ENCODE data around the gene MYNN.

DNA sequence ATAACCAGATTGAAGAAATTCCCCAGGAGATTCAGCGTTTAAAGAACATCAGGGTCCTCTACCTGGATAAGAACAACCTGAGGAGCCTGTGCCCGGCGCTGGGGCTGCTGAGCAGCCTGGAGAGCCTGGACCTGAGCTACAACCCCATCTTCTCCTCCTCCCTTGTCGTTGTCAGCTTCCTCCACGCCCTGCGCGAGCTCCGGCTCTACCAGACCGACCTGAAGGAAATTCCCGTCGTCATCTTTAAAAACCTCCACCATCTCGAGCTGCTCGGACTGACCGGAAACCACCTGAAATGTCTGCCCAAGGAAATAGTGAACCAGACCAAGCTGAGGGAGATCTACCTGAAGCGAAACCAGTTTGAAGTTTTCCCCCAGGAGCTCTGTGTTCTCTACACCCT is 48.9 kb downstream of the MYNN start:
- TF ChIP-seq, protein P1, sequence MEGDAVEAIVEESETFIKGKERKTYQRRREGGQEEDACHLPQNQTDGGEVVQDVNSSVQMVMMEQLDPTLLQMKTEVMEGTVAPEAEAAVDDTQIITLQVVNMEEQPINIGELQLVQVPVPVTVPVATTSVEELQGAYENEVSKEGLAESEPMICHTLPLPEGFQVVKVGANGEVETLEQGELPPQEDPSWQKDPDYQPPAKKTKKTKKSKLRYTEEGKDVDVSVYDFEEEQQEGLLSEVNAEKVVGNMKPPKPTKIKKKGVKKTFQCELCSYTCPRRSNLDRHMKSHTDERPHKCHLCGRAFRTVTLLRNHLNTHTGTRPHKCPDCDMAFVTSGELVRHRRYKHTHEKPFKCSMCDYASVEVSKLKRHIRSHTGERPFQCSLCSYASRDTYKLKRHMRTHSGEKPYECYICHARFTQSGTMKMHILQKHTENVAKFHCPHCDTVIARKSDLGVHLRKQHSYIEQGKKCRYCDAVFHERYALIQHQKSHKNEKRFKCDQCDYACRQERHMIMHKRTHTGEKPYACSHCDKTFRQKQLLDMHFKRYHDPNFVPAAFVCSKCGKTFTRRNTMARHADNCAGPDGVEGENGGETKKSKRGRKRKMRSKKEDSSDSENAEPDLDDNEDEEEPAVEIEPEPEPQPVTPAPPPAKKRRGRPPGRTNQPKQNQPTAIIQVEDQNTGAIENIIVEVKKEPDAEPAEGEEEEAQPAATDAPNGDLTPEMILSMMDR (IDR thresholded peaks at IDR 0.05; ENCODE audit: low read length), result no peak
- no peak for TF ChIP-seq EZH2 (IDR thresholded peaks at IDR 0.05; ENCODE audit: borderline replicate concordance, low read length)
